Brain microvascular endothelial cell (primary cell): ENCODE results near the gene MACROD1.

ENCODE experiments used
- DNase-seq: peaks from one replicate; pipeline ENCODE4 v3.0.0-alpha.2; 2020
- H3K27ac ChIP-seq: fragments of 250-450 bp; sonication (Bioruptor Pico); 2 replicates; pipeline ENCODE4 v1.5.1; 2020; ENCODE audit warnings: mild to moderate bottlenecking, moderate library complexity
- H3K27me3 ChIP-seq: fragments of 250-450 bp; sonication (Bioruptor Pico); replicated peaks from 2 replicates; pipeline ENCODE4 v1.5.1; 2020; ENCODE audit warnings: mild to moderate bottlenecking
- H3K36me3 ChIP-seq: fragments of 250-450 bp; sonication (Bioruptor Pico); replicated peaks from 2 replicates; pipeline ENCODE4 v1.5.1; 2020; ENCODE audit warnings: mild to moderate bottlenecking
- H3K4me3 ChIP-seq: 2 replicates; pipeline ENCODE4 v1.5.1; 2011; ENCODE audit warnings: low read depth, mild to moderate bottlenecking, control low read depth, low read length, moderate library complexity
- in situ Hi-C: cut with HindIII; loops from 2 replicates; pipeline ENCODE4 v1.10.0; 2017; ENCODE audit warnings: low sequenced_read_pairs, low pct_ligation_motif_present
- TF ChIP-seq, protein P1 (sequence below): IDR thresholded peaks from 2 replicates; pipeline ENCODE4 v1.5.1; 2011; ENCODE audit warnings: low read depth, mild to moderate bottlenecking, moderate library complexity, low read length, control low read depth, inconsistent platforms; ENCODE audit errors: missing control alignments

MACROD1 gene

GRCh38 chr11:64083398-64084080, 82.4 kb downstream of the MACROD1 start:
- no peaks in the 10 kb centered on the region for H3K36me3 ChIP-seq
- TF ChIP-seq, protein P1, sequence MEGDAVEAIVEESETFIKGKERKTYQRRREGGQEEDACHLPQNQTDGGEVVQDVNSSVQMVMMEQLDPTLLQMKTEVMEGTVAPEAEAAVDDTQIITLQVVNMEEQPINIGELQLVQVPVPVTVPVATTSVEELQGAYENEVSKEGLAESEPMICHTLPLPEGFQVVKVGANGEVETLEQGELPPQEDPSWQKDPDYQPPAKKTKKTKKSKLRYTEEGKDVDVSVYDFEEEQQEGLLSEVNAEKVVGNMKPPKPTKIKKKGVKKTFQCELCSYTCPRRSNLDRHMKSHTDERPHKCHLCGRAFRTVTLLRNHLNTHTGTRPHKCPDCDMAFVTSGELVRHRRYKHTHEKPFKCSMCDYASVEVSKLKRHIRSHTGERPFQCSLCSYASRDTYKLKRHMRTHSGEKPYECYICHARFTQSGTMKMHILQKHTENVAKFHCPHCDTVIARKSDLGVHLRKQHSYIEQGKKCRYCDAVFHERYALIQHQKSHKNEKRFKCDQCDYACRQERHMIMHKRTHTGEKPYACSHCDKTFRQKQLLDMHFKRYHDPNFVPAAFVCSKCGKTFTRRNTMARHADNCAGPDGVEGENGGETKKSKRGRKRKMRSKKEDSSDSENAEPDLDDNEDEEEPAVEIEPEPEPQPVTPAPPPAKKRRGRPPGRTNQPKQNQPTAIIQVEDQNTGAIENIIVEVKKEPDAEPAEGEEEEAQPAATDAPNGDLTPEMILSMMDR = no peak
- in situ Hi-C loops = no loop called here
- DNase-seq = no peak
- H3K4me3 ChIP-seq = no peak overlapping the region
- H3K27me3 ChIP-seq = peaks cover 36% of the 10 kb centered on the region
- H3K27ac ChIP-seq = no peak overlapping the region

DNA sequence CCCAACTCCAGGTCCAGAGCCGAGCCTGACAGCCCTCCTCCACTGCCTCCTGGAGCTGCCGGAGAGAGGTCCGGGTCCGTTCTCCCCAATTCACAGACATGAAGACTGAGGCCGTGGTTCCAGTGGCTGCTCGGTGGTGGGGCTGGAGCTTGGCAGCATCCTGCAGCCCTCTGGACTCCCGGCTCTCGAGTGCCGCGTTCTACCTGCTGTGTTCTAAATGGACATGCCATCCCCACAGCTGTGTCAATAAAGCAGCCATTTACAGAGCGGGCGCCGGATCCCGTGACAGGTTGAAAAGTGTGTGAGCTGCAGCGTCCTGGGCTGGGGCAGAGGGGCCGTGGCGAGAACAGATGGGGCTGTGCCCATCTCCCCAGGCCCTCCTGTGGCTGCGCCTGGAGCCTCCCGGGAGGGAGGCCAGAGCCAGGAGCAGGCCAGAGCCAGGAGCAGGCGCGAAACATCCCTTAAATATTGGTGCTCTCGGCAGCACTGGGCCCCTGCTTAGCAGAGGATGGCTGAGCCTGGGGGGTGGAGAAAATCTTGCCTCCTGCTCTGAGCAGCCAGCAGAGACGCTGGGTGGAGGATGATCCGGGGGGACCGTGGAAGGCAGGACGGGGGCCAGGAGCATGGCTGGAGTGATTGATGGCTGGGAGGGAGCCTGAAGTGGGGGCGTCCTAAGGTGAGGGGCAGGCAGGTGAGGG, 84.0 kb downstream of the MACROD1 start:
- H3K27ac ChIP-seq = no peak overlapping the region
- TF ChIP-seq, protein P1 = no peak
- H3K27me3 ChIP-seq = peaks cover 39% of the 10 kb centered on the region
- DNase-seq = no peak
- in situ Hi-C loops = no loop called here
- H3K4me3 ChIP-seq = no peak overlapping the region
- no peaks in the 10 kb centered on the region for H3K36me3 ChIP-seq

GRCh38 chr11:64080390-64080789, 85.5 kb downstream of the MACROD1 start:
- Histone ChIP-seq H3K27me3 (peaks cover 39% of the 10 kb centered on the region), H3K27ac (no peak overlapping the region), H3K36me3 (no peaks in the 10 kb centered on the region), H3K4me3 (no peak overlapping the region)
- TF ChIP-seq, protein P1 = no peak
- no peak for DNase-seq
- in situ Hi-C loops = no loop called here

- no peak for DNase-seq
- peaks cover 39% of the 10 kb centered on the region for H3K27me3 ChIP-seq
- H3K4me3 ChIP-seq = no peak overlapping the region
- no peaks in the 10 kb centered on the region for H3K36me3 ChIP-seq
- in situ Hi-C loops = no loop called here
- TF ChIP-seq, protein P1 = no peak
- no peak overlapping the region for H3K27ac ChIP-seq
These were observed 87.0 kb downstream of the MACROD1 start for GRCh38 chr11:64078905-64079304.

GRCh38 chr11:64078284-64078683, 87.6 kb downstream of the MACROD1 start:
- in situ Hi-C loops = no loop called here
- no peak overlapping the region for H3K4me3 ChIP-seq
- no peaks in the 10 kb centered on the region for H3K36me3 ChIP-seq
- DNase-seq = no peak
- peaks cover 39% of the 10 kb centered on the region for H3K27me3 ChIP-seq
- H3K27ac ChIP-seq = no peak overlapping the region
- TF ChIP-seq, protein P1 = no peak
